HG03457 (cell line): ENCODE data around the gene PPP2R5C.
"Not testable (repeated sequence)": the region's sequence is repeated elsewhere in the genome, so short reads cannot be mapped to it uniquely, and the experiment has no call there.

Experiments
- ATAC-seq: cut with Tn5 transposase; IDR thresholded peaks from one replicate; pipeline ENCODE4 v1.9.1; 2021; ENCODE audit warnings: moderate number of reproducible peaks; ENCODE audit not compliant: unreplicated experiment

The PPP2R5C gene

GRCh38 chr14:101749756-101750155 is 11.8 kb upstream of the PPP2R5C start:
- not testable (repeated sequence) for ATAC-seq

GRCh38 chr14:101754893-101755292 is 6.6 kb upstream of the PPP2R5C start:
- ATAC-seq: no peak

- ATAC-seq: no peak
Measured at GRCh38 chr14:101755591-101756324, 5.8 kb upstream of the PPP2R5C start.

GRCh38 chr14:101757064-101757838 is 4.3 kb upstream of the PPP2R5C start:
- ATAC-seq: no peak

- ATAC-seq: no peak
Measured at GRCh38 chr14:101757839-101758211, 3.7 kb upstream of the PPP2R5C start.

- no peak for ATAC-seq
Measured at GRCh38 chr14:101758913-101759593, 2.5 kb upstream of the PPP2R5C start.

- ATAC-seq: no peak
Measured at GRCh38 chr14:101760138-101761011, 1.1 kb upstream of the PPP2R5C start.

GRCh38 chr14:101761881-101762529 is 496 bp downstream of the PPP2R5C start:
- ATAC-seq: no peak

- ATAC-seq: no peak
Measured at GRCh38 chr14:101762530-101763101, 1.1 kb downstream of the PPP2R5C start.

GRCh38 chr14:101763941-101764709 is 2.6 kb downstream of the PPP2R5C start:
- ATAC-seq: no peak

- no peak for ATAC-seq
Measured at GRCh38 chr14:101767618-101768362, 6.3 kb downstream of the PPP2R5C start.

- ATAC-seq: no peak
Measured at GRCh38 chr14:101770183-101770582, 8.7 kb downstream of the PPP2R5C start.

GRCh38 chr14:101772770-101773169 is 11.3 kb downstream of the PPP2R5C start:
- no peak for ATAC-seq

- no peak for ATAC-seq
Measured at GRCh38 chr14:101773378-101773777, 11.9 kb downstream of the PPP2R5C start.

- no peak for ATAC-seq
Measured at GRCh38 chr14:101774006-101774795, 12.7 kb downstream of the PPP2R5C start.

GRCh38 chr14:101774814-101775213 is 13.3 kb downstream of the PPP2R5C start:
- no peak for ATAC-seq

GRCh38 chr14:101775826-101776225 is 14.3 kb downstream of the PPP2R5C start:
- no peak for ATAC-seq

- no peak for ATAC-seq
Measured at GRCh38 chr14:101776344-101776743, 14.8 kb downstream of the PPP2R5C start.
